Motor neuron (in vitro differentiated cells): ENCODE measurements around the gene FHIT. TPM values are rescaled to one million over a fixed set of nuclear protein-coding genes. Genes with fewer than 3 reads are reported as not detected.
A peak's percentile ranks its signal among the peaks of the same experiment; 100 is the strongest.
"Not testable (repeated sequence)": the region's sequence is repeated elsewhere in the genome, so short reads cannot be mapped to it uniquely, and the experiment has no call there.

Experiments used
- ATAC-seq, 8 experiments: fragments of 200-7000 bp; cut with Tn5 transposase; replicated peaks in 6 of 8; 2 replicates each; pipeline ENCODE4 v1.8.0; 2021; ENCODE audit warnings: mild to moderate bottlenecking in 8 of 8, moderate library complexity in 8 of 8
- H3K27ac ChIP-seq, 2 donors: fragments of 250-450 bp; sonication (Bioruptor Pico); 2 replicates each; pipeline ENCODE4 v1.9.0; 2021; ENCODE audit warnings: antibody characterized with exemption in 2 of 2, mild to moderate bottlenecking in 2 of 2, moderate library complexity in 1 of 2
- H3K4me1 ChIP-seq, 2 donors: fragments of 250-450 bp; sonication (Bioruptor Pico); replicated peaks in 1 of 2; 2 replicates each; pipeline ENCODE4 v1.6.1; 2021; ENCODE audit warnings: antibody characterized with exemption in 2 of 2, mild to moderate bottlenecking in 2 of 2, moderate library complexity in 1 of 2
- H3K4me3 ChIP-seq, 5 donors: fragments of 250-450 bp; sonication (Bioruptor Pico); 2 replicates each; pipeline ENCODE4 v1.9.0; 2021; ENCODE audit warnings: antibody characterized with exemption in 5 of 5, mild to moderate bottlenecking in 5 of 5, moderate library complexity in 4 of 5
- WGBS, 10 experiments: fragments of 450-650 bp; shearing (Covaris generic); methylation state at CpG; one replicate each; pipeline ENCODE4 v1.0.0; 2022; 5-methylcytosine and 5-hydroxymethylcytosine counted together
- in situ Hi-C, 9 experiments: fragments of 400-800 bp; cut with MboI; loops; one replicate each; pipeline ENCODE4 v1.15.0; 2021; ENCODE audit warnings: low sequenced_read_pairs in 9 of 9, low pct_unique_long_range_greater_than_20kb in 2 of 9; ENCODE audit not compliant: unreplicated experiment in 9 of 9
- total RNA-seq, 8 experiments: library from RNA; unstranded; fragments of 300-600 nt; gene quantifications; 2 replicates each; pipeline versions ENCODE4 v1.2.3 to v1.2.4, GENCODE V29; 2022

FHIT gene
- total RNA-seq, 8 experiments from 2014 or later, result 1.6 to 25.1 (median 12.1) TPM

GRCh38 chr3:61222467-61222866 is 28.8 kb downstream of the FHIT start:
- ATAC-seq, result peak in 3 of 8 experiments; percentile 21 to 42 (median 26)
- 36 to 71% (median 60%) methylated on average over 1 to 7 of the region's 7 CpGs for WGBS, 10 experiments
- Histone ChIP-seq H3K4me1 (peaks cover 8 to 21% of the 10 kb centered on the region in 2 donors), H3K27ac (no peak overlapping the region), H3K4me3 (no peak overlapping the region)
- in situ Hi-C loops, result no loop called here

DNA sequence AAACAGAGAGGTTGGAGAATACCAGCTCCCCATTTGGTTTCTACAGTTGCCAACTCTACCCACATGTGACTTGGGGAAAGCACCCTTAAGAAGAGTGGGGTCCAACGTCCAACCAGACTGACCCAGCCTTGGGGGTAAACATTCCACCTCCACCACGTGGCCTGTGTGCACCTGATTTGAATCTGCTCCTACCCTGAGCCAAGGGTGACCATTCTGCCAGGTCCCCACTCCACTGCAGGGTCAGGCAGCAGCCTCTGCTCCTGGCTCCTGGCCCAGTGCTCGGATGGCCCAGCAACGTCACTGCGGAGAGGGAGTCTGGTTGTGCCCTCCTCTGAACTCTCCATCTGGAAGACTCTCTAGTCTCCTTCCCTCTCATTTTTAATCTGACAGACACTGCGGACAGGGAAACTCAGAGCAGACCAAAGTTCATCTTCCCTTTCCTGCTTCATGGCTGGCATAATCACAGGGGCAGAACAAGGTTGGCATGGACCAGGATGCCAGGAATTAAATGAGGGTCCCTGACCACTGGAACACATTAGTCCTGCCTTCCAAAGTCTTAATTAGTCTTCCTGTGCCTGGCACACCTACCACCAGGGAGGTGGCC is 29.4 kb downstream of the FHIT start:
- 0 to 100% (median 98%) methylated on average over 1 to 5 of the region's 6 CpGs; no CpG with 5 or more reads in 4 of the 10 experiments for WGBS, 10 experiments
- H3K4me3 ChIP-seq, result no peak overlapping the region
- no peak overlapping the region for H3K27ac ChIP-seq
- in situ Hi-C loops, result no loop called here
- no peak for ATAC-seq
- H3K4me1 ChIP-seq, result peaks cover 8 to 21% of the 10 kb centered on the region in 2 donors

GRCh38 chr3:61218504-61218903 is 32.7 kb downstream of the FHIT start:
- H3K27ac ChIP-seq, result no peak overlapping the region
- ATAC-seq, result no peak
- peaks cover 0 to 4% of the 10 kb centered on the region in 2 donors for H3K4me1 ChIP-seq
- H3K4me3 ChIP-seq, result no peak overlapping the region
- in situ Hi-C loops, result no loop called here
- 59 to 97% (median 73%) methylated on average over 1 to 4 of the region's 4 CpGs; no CpG with 5 or more reads in 1 of the 10 experiments for WGBS, 10 experiments

DNA sequence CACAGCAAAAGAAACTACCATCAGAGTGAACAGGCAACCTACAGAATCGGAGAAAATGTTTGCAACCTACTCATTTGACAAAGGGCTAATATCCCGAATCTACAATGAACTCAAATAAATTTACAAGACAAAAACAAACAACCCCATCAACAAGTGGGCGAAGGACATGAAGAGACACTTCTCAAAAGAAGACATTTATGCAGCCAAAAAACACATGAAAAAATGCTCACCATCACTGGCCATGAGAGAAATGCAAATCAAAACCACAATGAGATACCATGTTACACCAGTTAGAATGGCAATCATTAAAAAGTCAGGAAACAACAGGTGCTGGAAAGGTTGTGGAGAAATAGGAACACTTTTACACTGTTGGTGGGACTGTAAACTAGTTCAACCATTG is 35.1 kb downstream of the FHIT start:
- H3K27ac ChIP-seq, ATAC-seq, H3K4me1 ChIP-seq, in situ Hi-C loops, H3K4me3 ChIP-seq: not testable (repeated sequence)
- WGBS, 10 experiments, result 86 to 100% (median 100%) methylated on average over 1 to 3 of the region's 3 CpGs; no CpG with 5 or more reads in 7 of the 10 experiments

GRCh38 chr3:61202086-61202485 is 49.2 kb downstream of the FHIT start:
- H3K4me1 ChIP-seq, result peaks cover 0 to 2% of the 10 kb centered on the region in 2 donors
- in situ Hi-C loops, result no loop called here
- 40 to 100% (median 85%) methylated on average over 1 to 7 of the region's 17 CpGs; no CpG with 5 or more reads in 5 of the 10 experiments for WGBS, 10 experiments
- H3K27ac ChIP-seq, result no peak overlapping the region
- peak in 1 of 8 experiments; percentile 60 for ATAC-seq
- H3K4me3 ChIP-seq, result no peak overlapping the region

GRCh38 chr3:61201071-61201470 is 50.2 kb downstream of the FHIT start:
- Histone ChIP-seq H3K4me1 (peaks cover 0 to 2% of the 10 kb centered on the region in 2 donors), H3K27ac (no peak overlapping the region), H3K4me3 (no peak overlapping the region)
- no peak for ATAC-seq
- in situ Hi-C loops, result no loop called here
- 68 to 100% (median 93%) methylated on average over 1 to 3 of the region's 3 CpGs; no CpG with 5 or more reads in 1 of the 10 experiments for WGBS, 10 experiments

- Histone ChIP-seq H3K4me1 (peaks cover 0 to 2% of the 10 kb centered on the region in 2 donors), H3K4me3 (no peak overlapping the region), H3K27ac (no peak overlapping the region)
- in situ Hi-C loops, result no loop called here
- peak in 1 of 8 experiments; percentile 29 for ATAC-seq
These were observed 51.0 kb downstream of the FHIT start for GRCh38 chr3:61200270-61200669.

- Histone ChIP-seq H3K4me3 (no peak overlapping the region), H3K4me1 (peaks cover 0 to 2% of the 10 kb centered on the region in 2 donors), H3K27ac (no peak overlapping the region)
- 50 to 100% (median 94%) methylated on average over 1 to 2 of the region's 2 CpGs for WGBS, 10 experiments
- in situ Hi-C loops, result no loop called here
- ATAC-seq, result no peak
These were observed 51.4 kb downstream of the FHIT start for GRCh38 chr3:61199843-61200242.

GRCh38 chr3:61194892-61195538 is 56.2 kb downstream of the FHIT start:
- Histone ChIP-seq H3K4me1 (no peaks in the 10 kb centered on the region), H3K27ac (no peak overlapping the region), H3K4me3 (no peak overlapping the region)
- 0 to 100% (median 57%) methylated on average over 1 to 4 of the region's 4 CpGs; no CpG with 5 or more reads in 1 of the 10 experiments for WGBS, 10 experiments
- in situ Hi-C loops, result no loop called here
- peak in 5 of 8 experiments; percentile 36 to 66 (median 60) for ATAC-seq

- in situ Hi-C loops, result no loop called here
- ATAC-seq, result no peak
- no peaks in the 10 kb centered on the region for H3K4me1 ChIP-seq
- H3K27ac ChIP-seq, result no peak overlapping the region
- no peak overlapping the region for H3K4me3 ChIP-seq
These were observed 59.0 kb downstream of the FHIT start for GRCh38 chr3:61192222-61192621.

DNA sequence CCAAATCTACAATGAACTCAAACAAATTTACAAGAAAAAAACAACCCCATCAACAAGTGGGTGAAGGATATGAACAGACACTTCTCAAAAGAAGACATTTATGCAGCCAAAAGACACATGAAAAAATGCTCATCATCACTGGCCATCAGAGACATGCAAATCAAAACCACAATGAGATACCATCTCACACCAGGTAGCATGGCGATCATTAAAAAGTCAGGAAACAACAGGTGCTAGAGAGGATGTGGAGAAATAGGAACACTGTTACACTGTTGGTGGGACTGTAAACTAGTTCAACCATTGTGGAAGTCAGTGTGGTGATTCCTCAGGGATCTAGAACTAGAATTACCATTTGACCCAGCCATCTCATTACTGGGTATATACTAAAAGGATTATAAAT is 61.0 kb downstream of the FHIT start:
- 60% methylated on average over 1 of the region's 1 CpG; no CpG with 5 or more reads in 9 of the 10 experiments for WGBS, 10 experiments
- in situ Hi-C loops, H3K27ac ChIP-seq, H3K4me1 ChIP-seq, ATAC-seq, H3K4me3 ChIP-seq: not testable (repeated sequence)

DNA sequence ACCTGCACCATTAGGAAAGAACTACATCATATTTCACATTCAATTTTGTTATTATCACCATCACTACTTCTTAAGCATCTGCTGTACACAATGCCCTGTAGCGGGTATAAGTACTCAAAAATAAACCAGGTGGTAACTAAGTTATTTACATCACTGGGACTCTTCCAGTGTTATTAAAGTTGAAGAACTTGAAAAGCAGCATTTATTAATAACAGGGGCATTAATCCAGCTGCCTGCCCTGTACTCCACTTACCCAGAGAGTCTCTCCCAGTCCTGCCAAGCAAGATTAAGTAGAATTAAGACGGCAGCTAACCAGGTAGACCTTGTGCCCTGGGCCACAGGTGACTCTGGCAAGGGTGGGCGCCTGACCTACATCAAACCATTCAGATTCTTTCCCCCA is 65.2 kb downstream of the FHIT start:
- H3K27ac ChIP-seq, result no peak overlapping the region
- no peak for ATAC-seq

GRCh38 chr3:61184956-61185355 is 66.3 kb downstream of the FHIT start:
- no peak for ATAC-seq
- no peaks in the 10 kb centered on the region for H3K4me1 ChIP-seq
- WGBS, 10 experiments, result 6 to 80% (median 70%) methylated on average over 1 to 4 of the region's 4 CpGs; no CpG with 5 or more reads in 1 of the 10 experiments
- in situ Hi-C loops, result no loop called here
- no peak overlapping the region for H3K27ac ChIP-seq
- H3K4me3 ChIP-seq, result no peak overlapping the region

More for the DNA sequence above, 65.2 kb downstream of the FHIT start:
- H3K4me1 ChIP-seq, result no peaks in the 10 kb centered on the region
- in situ Hi-C loops, result no loop called here
- H3K4me3 ChIP-seq, result no peak overlapping the region
- WGBS, 10 experiments, result 8 to 100% (median 78%) methylated on average over 1 to 3 of the region's 3 CpGs; no CpG with 5 or more reads in 2 of the 10 experiments

GRCh38 chr3:61182662-61183061 is 68.6 kb downstream of the FHIT start:
- Histone ChIP-seq H3K27ac (no peak overlapping the region), H3K4me3 (no peak overlapping the region), H3K4me1 (no peaks in the 10 kb centered on the region)
- ATAC-seq, result peak in 5 of 8 experiments; percentile 44 to 93 (median 78)
- in situ Hi-C loops, result no loop called here
